GM12801 (cell line): ENCODE results near the gene RHBDL1.

Experiments
- CTCF ChIP-seq: IDR thresholded peaks from one replicate; pipeline ENCODE4 v1.5.1; 2011; ENCODE audit warnings: control low read depth; ENCODE audit not compliant: insufficient read length; ENCODE audit errors: extremely low read depth

RHBDL1 gene

GRCh38 chr16:725041-725376 lies 49.5 kb downstream of the RHBDL1 start:
- TF ChIP-seq CTCF, result no peak

GRCh38 chr16:725463-726187 lies 50.2 kb downstream of the RHBDL1 start:
- no peak for TF ChIP-seq CTCF

GRCh38 chr16:726188-726437 lies 50.6 kb downstream of the RHBDL1 start:
- no peak for TF ChIP-seq CTCF

GRCh38 chr16:726438-727290 lies 51.2 kb downstream of the RHBDL1 start, which contains the start of the genes CCDC78 and HAGHL:
Gene CCDC78, minus strand, starts transcription at chr16:726443. Its CDS starts 76 bp downstream, at chr16:726367.
Gene HAGHL, plus strand, starts transcription at chr16:727106. Its CDS starts 404 bp downstream, at chr16:727510.
- no peak for TF ChIP-seq CTCF

- no peak for TF ChIP-seq CTCF
Measured at GRCh38 chr16:727291-727977, 52.0 kb downstream of the RHBDL1 start.
